ENCODE measurements around the gene RHOT1. TPM values are rescaled to one million over a fixed set of nuclear protein-coding genes. Genes with fewer than 3 reads are reported as not detected.
"Not testable (repeated sequence)": the region's sequence is repeated elsewhere in the genome, so short reads cannot be mapped to it uniquely, and the experiment has no call there.

Gene RHOT1
- total RNA-seq, 1 experiment from 2014 or later, result 39.2 TPM

DNA sequence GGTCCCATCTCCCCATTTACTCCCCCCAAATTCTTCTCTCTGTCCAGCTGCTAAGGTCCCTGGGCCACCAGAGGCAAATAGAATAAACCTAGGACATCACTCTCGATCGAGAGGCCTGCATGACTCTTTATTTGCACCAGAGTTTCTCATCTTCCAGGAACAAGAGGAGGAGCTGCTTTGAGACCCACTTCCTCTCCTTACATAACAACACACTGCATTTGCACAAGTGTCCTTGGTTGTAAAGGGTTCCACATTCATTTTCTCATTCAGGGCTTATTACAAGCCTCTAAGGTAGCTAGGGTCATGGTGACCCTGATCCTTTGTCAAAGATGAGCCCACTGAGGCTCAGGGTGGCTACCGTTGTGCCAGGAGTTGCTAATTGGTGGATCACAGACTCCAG lies 38.1 kb upstream of the RHOT1 start:
- POLR2A ChIA-PET, result no interaction called here
- H3K27me3 ChIP-seq (ENCODE audit: control insufficient read depth, insufficient read depth, low read length), result no peaks in the 10 kb centered on the region
- intact Hi-C loops (cut with micrococcal nuclease; ENCODE audit: unreplicated experiment) (no loop called here), in situ Hi-C loops (cut with HindIII; ENCODE audit: low pct_unique_long_range_greater_than_20kb, low sequenced_read_pairs) (no loop called here)
- no peak overlapping the region for H3K27ac ChIP-seq (ENCODE audit: low read length)
- CTCF ChIA-PET, result interaction anchor here (0.6 kb wide), 1 partner anchor 50 kb away, joined by 3 read pairs; no protein-coding TSS in a partner anchor
- ATAC-seq, result no peak
- H3K4me3 ChIP-seq (ENCODE audit: low read depth in 2 of 2, low read length in 2 of 2), result no peak overlapping the region
- no TSS peak for BruUV-seq (replicated peaks)
- no peak for DNase-seq (ENCODE audit: low read depth, low spot score)
- no peaks in the 10 kb centered on the region for H3K9me3 ChIP-seq (ENCODE audit: control insufficient read depth, insufficient read depth, low read depth, low read length)
- H3K36me3 ChIP-seq (ENCODE audit: control insufficient read depth, insufficient read depth, low read length), result no peaks in the 10 kb centered on the region
- no peak for TF ChIP-seq TCF7L2 (IDR thresholded peaks at IDR 0.05; ENCODE audit: low read depth, low read length)
- TF ChIP-seq, protein P1, sequence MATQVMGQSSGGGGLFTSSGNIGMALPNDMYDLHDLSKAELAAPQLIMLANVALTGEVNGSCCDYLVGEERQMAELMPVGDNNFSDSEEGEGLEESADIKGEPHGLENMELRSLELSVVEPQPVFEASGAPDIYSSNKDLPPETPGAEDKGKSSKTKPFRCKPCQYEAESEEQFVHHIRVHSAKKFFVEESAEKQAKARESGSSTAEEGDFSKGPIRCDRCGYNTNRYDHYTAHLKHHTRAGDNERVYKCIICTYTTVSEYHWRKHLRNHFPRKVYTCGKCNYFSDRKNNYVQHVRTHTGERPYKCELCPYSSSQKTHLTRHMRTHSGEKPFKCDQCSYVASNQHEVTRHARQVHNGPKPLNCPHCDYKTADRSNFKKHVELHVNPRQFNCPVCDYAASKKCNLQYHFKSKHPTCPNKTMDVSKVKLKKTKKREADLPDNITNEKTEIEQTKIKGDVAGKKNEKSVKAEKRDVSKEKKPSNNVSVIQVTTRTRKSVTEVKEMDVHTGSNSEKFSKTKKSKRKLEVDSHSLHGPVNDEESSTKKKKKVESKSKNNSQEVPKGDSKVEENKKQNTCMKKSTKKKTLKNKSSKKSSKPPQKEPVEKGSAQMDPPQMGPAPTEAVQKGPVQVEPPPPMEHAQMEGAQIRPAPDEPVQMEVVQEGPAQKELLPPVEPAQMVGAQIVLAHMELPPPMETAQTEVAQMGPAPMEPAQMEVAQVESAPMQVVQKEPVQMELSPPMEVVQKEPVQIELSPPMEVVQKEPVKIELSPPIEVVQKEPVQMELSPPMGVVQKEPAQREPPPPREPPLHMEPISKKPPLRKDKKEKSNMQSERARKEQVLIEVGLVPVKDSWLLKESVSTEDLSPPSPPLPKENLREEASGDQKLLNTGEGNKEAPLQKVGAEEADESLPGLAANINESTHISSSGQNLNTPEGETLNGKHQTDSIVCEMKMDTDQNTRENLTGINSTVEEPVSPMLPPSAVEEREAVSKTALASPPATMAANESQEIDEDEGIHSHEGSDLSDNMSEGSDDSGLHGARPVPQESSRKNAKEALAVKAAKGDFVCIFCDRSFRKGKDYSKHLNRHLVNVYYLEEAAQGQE (IDR thresholded peaks at IDR 0.05; ENCODE audit: insufficient read depth in 1 of 2, low read depth in 2 of 2, low read length in 1 of 2), result no peak
- TF ChIP-seq, protein P2, sequence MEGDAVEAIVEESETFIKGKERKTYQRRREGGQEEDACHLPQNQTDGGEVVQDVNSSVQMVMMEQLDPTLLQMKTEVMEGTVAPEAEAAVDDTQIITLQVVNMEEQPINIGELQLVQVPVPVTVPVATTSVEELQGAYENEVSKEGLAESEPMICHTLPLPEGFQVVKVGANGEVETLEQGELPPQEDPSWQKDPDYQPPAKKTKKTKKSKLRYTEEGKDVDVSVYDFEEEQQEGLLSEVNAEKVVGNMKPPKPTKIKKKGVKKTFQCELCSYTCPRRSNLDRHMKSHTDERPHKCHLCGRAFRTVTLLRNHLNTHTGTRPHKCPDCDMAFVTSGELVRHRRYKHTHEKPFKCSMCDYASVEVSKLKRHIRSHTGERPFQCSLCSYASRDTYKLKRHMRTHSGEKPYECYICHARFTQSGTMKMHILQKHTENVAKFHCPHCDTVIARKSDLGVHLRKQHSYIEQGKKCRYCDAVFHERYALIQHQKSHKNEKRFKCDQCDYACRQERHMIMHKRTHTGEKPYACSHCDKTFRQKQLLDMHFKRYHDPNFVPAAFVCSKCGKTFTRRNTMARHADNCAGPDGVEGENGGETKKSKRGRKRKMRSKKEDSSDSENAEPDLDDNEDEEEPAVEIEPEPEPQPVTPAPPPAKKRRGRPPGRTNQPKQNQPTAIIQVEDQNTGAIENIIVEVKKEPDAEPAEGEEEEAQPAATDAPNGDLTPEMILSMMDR (IDR thresholded peaks at IDR 0.05), result no peak
- no peak for TF ChIP-seq POLR2AphosphoS5 (IDR thresholded peaks at IDR 0.05; ENCODE audit: low read depth, low read length)
- no peak for TF ChIP-seq SIN3A (IDR thresholded peaks at IDR 0.05; ENCODE audit: borderline replicate concordance, insufficient read depth, low read depth, low read length)
- H3K4me1 ChIP-seq (ENCODE audit: control insufficient read depth, insufficient read depth, low read length), result peaks cover 21% of the 10 kb centered on the region

DNA sequence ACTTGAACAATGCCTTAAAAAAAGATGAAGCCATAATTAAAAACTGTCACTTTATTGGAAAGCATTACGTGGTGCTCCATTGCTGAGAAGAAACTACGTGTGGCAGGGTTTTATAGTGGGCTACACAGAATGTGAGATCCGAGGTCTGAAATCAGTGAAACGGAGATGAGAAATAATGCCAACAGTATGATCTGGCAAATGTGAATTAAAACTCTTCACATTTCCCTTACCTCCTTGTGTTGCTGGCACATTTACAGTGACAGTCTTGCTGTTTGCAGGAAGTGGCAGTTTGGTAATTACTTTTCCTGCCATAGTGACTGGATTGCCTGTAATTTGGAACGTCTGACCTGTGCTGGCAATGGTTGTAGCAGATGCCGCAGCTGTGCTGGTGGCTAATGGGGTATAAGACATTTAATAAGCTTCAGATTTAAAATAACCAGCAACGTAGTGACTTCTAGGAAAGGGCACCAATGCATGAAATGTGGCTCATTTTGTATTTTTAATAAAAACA lies 35.8 kb upstream of the RHOT1 start:
- ATAC-seq; intact Hi-C loops (cut with micrococcal nuclease; ENCODE audit: unreplicated experiment): not testable (repeated sequence)

DNA sequence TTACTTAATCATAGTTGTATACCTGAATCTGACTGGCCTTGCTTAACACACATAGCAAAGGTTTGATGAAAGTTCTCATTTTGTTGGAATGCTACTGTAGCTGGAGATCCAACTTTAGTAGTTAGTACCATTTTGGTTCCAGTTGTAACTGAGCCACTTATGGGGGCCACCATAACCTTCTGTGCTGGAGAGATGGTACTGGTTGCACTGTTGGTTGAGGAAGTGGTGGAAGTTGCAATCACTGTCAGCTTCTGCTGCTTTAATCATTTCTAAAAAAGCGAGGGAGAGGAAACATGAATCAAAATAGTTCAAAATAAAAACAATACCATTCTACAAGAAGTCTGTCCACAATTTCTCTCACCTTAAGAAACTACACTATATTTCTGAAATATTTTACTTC lies 35.1 kb upstream of the RHOT1 start:
- H3K27ac ChIP-seq (ENCODE audit: low read length); H3K4me3 ChIP-seq (ENCODE audit: low read depth in 2 of 2, low read length in 2 of 2); H3K36me3 ChIP-seq (ENCODE audit: control insufficient read depth, insufficient read depth, low read length); CTCF ChIA-PET; BruUV-seq (replicated peaks); POLR2A ChIA-PET; H3K9me3 ChIP-seq (ENCODE audit: control insufficient read depth, insufficient read depth, low read depth, low read length); in situ Hi-C loops (cut with HindIII; ENCODE audit: low pct_unique_long_range_greater_than_20kb, low sequenced_read_pairs); ATAC-seq; H3K27me3 ChIP-seq (ENCODE audit: control insufficient read depth, insufficient read depth, low read length); DNase-seq (ENCODE audit: low read depth, low spot score); intact Hi-C loops (cut with micrococcal nuclease; ENCODE audit: unreplicated experiment): not testable (repeated sequence)
- peaks cover 10% of the 10 kb centered on the region for H3K4me1 ChIP-seq (ENCODE audit: control insufficient read depth, insufficient read depth, low read length)

More for the DNA sequence above, 35.8 kb upstream of the RHOT1 start:
- BruUV-seq (replicated peaks); H3K9me3 ChIP-seq (ENCODE audit: control insufficient read depth, insufficient read depth, low read depth, low read length); in situ Hi-C loops (cut with HindIII; ENCODE audit: low pct_unique_long_range_greater_than_20kb, low sequenced_read_pairs); CTCF ChIA-PET; H3K36me3 ChIP-seq (ENCODE audit: control insufficient read depth, insufficient read depth, low read length); H3K27me3 ChIP-seq (ENCODE audit: control insufficient read depth, insufficient read depth, low read length); POLR2A ChIA-PET; H3K4me3 ChIP-seq (ENCODE audit: low read depth in 2 of 2, low read length in 2 of 2); H3K27ac ChIP-seq (ENCODE audit: low read length); DNase-seq (ENCODE audit: low read depth, low spot score): not testable (repeated sequence)
- H3K4me1 ChIP-seq (ENCODE audit: control insufficient read depth, insufficient read depth, low read length), result peaks cover 13% of the 10 kb centered on the region

All from Panc1 (cell line).